SK-N-SH (cell line): Measurements from ENCODE around the gene BOD1L2. TPM values are rescaled to one million over a fixed set of nuclear protein-coding genes. Genes with fewer than 3 reads are reported as not detected.

Experiments used
- CTCF ChIA-PET: fragments of 300-600, 350-600 bp; formaldehyde crosslinking; extraction: SDS; loops from one replicate; lab custom pipeline; 2021; lab: Yijun Ruan, JAX
- POLR2A ChIA-PET: fragments of 350-600 bp; sonication (Branson Sonifier 250); formaldehyde crosslinking; extraction: SDS; loops from one replicate; lab custom pipeline; 2020; ENCODE audit warnings: antibody characterized with exemption, inconsistent platforms; lab: Yijun Ruan, JAX
- DNase-seq: peaks from one replicate; pipeline ENCODE4 v3.0.0; 2012
- H2AFZ ChIP-seq: fragments of 200-600 bp; sonication (generic); 2 replicates; pipeline ENCODE4 v1.8.1; 2016; ENCODE audit warnings: antibody characterized with exemption, mild to moderate bottlenecking, low read depth
- H3F3A ChIP-seq: fragments of 200-600 bp; sonication (generic); replicated peaks from 2 replicates; pipeline ENCODE3; 2016; ENCODE audit warnings: antibody characterized with exemption, mild to moderate bottlenecking; ENCODE audit not compliant: insufficient read depth
- H3K27ac ChIP-seq, 2 experiments: fragments of 200-500 bp in 1 of 2; fragments of 200-600 bp in 1 of 2; sonication (Bioruptor generic) in 1 of 2; sonication (generic), shearing (Covaris generic) in 1 of 2; 2 replicates each; pipeline versions ENCODE4 v1.5.1 to v1.6.1; 2014 to 2016; ENCODE audit warnings: low read depth in 2 of 2, inconsistent platforms in 1 of 2, low read length in 1 of 2, mild to moderate bottlenecking in 1 of 2, mixed read lengths in 1 of 2
- H3K27me3 ChIP-seq: fragments of 200-600 bp; sonication (generic), shearing (Covaris generic); 2 replicates; pipeline ENCODE4 v1.6.1; 2016; ENCODE audit warnings: mixed run types; ENCODE audit not compliant: insufficient read depth
- H3K36me3 ChIP-seq, 2 experiments: fragments of 200-500 bp in 1 of 2; fragments of 200-600 bp in 1 of 2; sonication (Bioruptor generic) in 1 of 2; sonication (generic) in 1 of 2; replicated peaks in 1 of 2; 2 replicates each; pipeline versions ENCODE3 to v1.5.1; 2014 to 2016; ENCODE audit warnings: low read length in 1 of 2, mild to moderate bottlenecking in 1 of 2; ENCODE audit not compliant: insufficient read depth in 2 of 2, control insufficient read depth in 1 of 2
- H3K4me1 ChIP-seq, 2 experiments: fragments of 200-500 bp in 1 of 2; fragments of 200-600 bp in 1 of 2; sonication (Bioruptor generic) in 1 of 2; sonication (generic), shearing (Covaris generic) in 1 of 2; 2 replicates each; pipeline versions ENCODE4 v1.5.1 to v1.6.1; 2014 to 2016; ENCODE audit warnings: low read depth in 1 of 2, low read length in 1 of 2, mixed run types in 1 of 2; ENCODE audit not compliant: insufficient read depth in 2 of 2, control insufficient read depth in 1 of 2
- H3K4me2 ChIP-seq: fragments of 200-600 bp; sonication (generic), shearing (Covaris generic); 2 replicates; pipeline ENCODE4 v1.6.1; 2017; ENCODE audit warnings: mixed run types
- H3K4me3 ChIP-seq, 2 experiments: fragments of 200-500 bp in 1 of 2; fragments of 200-600 bp in 1 of 2; sonication (Bioruptor generic) in 1 of 2; sonication (generic), shearing (Covaris generic) in 1 of 2; 2 replicates each; pipeline versions ENCODE4 v1.5.1 to v1.8.1; 2014 to 2016; ENCODE audit warnings: low read depth in 2 of 2, inconsistent platforms in 1 of 2, low read length in 1 of 2, mild to moderate bottlenecking in 1 of 2, mixed read lengths in 1 of 2, moderate library complexity in 1 of 2
- H3K79me2 ChIP-seq: fragments of 200-600 bp; sonication (generic); 2 replicates; pipeline ENCODE4 v1.8.1; 2017; ENCODE audit warnings: mild to moderate bottlenecking; ENCODE audit not compliant: insufficient read depth
- H3K9ac ChIP-seq: fragments of 200-600 bp; sonication (generic); 2 replicates; pipeline ENCODE4 v1.6.1; 2017; ENCODE audit warnings: mixed run types
- H3K9me2 ChIP-seq: fragments of 200-600 bp; sonication (generic); 2 replicates; pipeline ENCODE4 v1.6.1; 2017; ENCODE audit warnings: mixed run types
- H3K9me3 ChIP-seq: fragments of 200-600 bp; sonication (generic); 2 replicates; pipeline ENCODE4 v1.6.1; 2017; ENCODE audit warnings: mixed run types, mild to moderate bottlenecking, moderate library complexity
- H4K20me1 ChIP-seq: fragments of 200-600 bp; sonication (generic); 2 replicates; pipeline ENCODE4 v1.6.1; 2017; ENCODE audit warnings: mild to moderate bottlenecking, mixed run types; ENCODE audit not compliant: insufficient read depth
- CHD2 ChIP-seq: fragments of 150-350 bp; IDR thresholded peaks from 2 replicates; pipeline ENCODE4 v1.6.1; 2018; ENCODE audit warnings: low read length; ENCODE audit not compliant: partially characterized antibody
- CTCF ChIP-seq: fragments of 200-600 bp; sonication (generic); IDR thresholded peaks from 2 replicates; pipeline ENCODE4 v1.6.1; 2017; ENCODE audit warnings: antibody characterized with exemption, mild to moderate bottlenecking, moderate library complexity
- EP300 ChIP-seq, 2 experiments: IDR thresholded peaks; 2 replicates each; pipeline versions ENCODE4 v1.4.0 to v1.6.1; 2012; ENCODE audit warnings: borderline replicate concordance in 1 of 2, low read depth in 1 of 2, low read length in 1 of 2
- EZH2phosphoT487 ChIP-seq: fragments of 200-600 bp; sonication (generic); IDR thresholded peaks from 2 replicates; pipeline ENCODE4 v1.6.1; 2017; ENCODE audit warnings: low read depth, mixed run types, mild to moderate bottlenecking, antibody characterized with exemption, moderate library complexity, borderline replicate concordance
- FOSL2 ChIP-seq: IDR thresholded peaks from 2 replicates; pipeline ENCODE4 v1.4.0; 2012; ENCODE audit warnings: low read depth, mild to moderate bottlenecking, moderate library complexity, borderline replicate concordance
- FOXJ3 ChIP-seq: sonication (generic); formaldehyde crosslinking; IDR thresholded peaks from 2 replicates; pipeline ENCODE4 v1.5.1; 2020; ENCODE audit warnings: mild to moderate bottlenecking, missing genetic modification reagents
- GATA2 ChIP-seq: sonication (generic); formaldehyde crosslinking; IDR thresholded peaks from 2 replicates; pipeline ENCODE4 v1.5.0; 2020; ENCODE audit warnings: mild to moderate bottlenecking, missing genetic modification reagents
- IRF3 ChIP-seq: fragments of 150-350 bp; IDR thresholded peaks from 2 replicates; pipeline ENCODE4 v1.6.1; 2016; ENCODE audit warnings: mild to moderate bottlenecking, low read depth, low read length
- JUND ChIP-seq: IDR thresholded peaks from 2 replicates; pipeline ENCODE4 v1.4.0; 2012
- MXI1 ChIP-seq: IDR thresholded peaks from 2 replicates; pipeline ENCODE4 v1.6.1; 2012; ENCODE audit warnings: mild to moderate bottlenecking, low read depth, low read length, improper control_type of control experiment
- NFIC ChIP-seq: IDR thresholded peaks from 2 replicates; pipeline ENCODE4 v1.4.0; 2012; ENCODE audit warnings: borderline replicate concordance
- NRF1 ChIP-seq: IDR thresholded peaks from 2 replicates; pipeline ENCODE4 v1.6.1; 2012; ENCODE audit warnings: low read depth, mild to moderate bottlenecking, low read length
- POLR2AphosphoS5 ChIP-seq: IDR thresholded peaks from 2 replicates; pipeline ENCODE4 v1.6.1; 2012; ENCODE audit warnings: low read depth, low read length
- RAD21 ChIP-seq: IDR thresholded peaks from 2 replicates; pipeline ENCODE4 v1.6.1; 2012; ENCODE audit warnings: mild to moderate bottlenecking, low read length
- RCOR1 ChIP-seq: fragments of 150-350 bp; IDR thresholded peaks from 2 replicates; pipeline ENCODE4 v1.6.1; 2017; ENCODE audit warnings: antibody characterized with exemption, low read length
- RXRA ChIP-seq: IDR thresholded peaks from 2 replicates; pipeline ENCODE4 v1.4.0; 2012; ENCODE audit warnings: low read depth, mild to moderate bottlenecking, borderline replicate concordance
- SMC3 ChIP-seq: IDR thresholded peaks from 2 replicates; pipeline ENCODE4 v1.6.1; 2012; ENCODE audit warnings: low read depth, low read length, improper control_type of control experiment
- TCF12 ChIP-seq: IDR thresholded peaks from 2 replicates; pipeline ENCODE4 v1.4.0; 2012
- TEAD4 ChIP-seq: IDR thresholded peaks from 2 replicates; pipeline ENCODE4 v1.4.0; 2012; ENCODE audit warnings: mild to moderate bottlenecking, borderline replicate concordance; ENCODE audit not compliant: insufficient read depth
- ZBTB33 ChIP-seq: IDR thresholded peaks from 2 replicates; pipeline ENCODE4 v1.4.0; 2012; ENCODE audit warnings: low read depth, borderline replicate concordance
- WGBS: methylation state at CpG from one replicate; pipeline ENCODE4 v1.1.6; 2017; ENCODE audit warnings: low lambda C conversion rate; 5-methylcytosine and 5-hydroxymethylcytosine counted together
- polyA plus RNA-seq, 3 experiments: library from polyadenylated mRNA; depleted of rRNA; stranded (reverse); fragments of >200 nt; gene quantifications; 2 replicates each; pipeline ENCODE4 v1.2.3, GENCODE V29; 2012

BOD1L2 gene
- polyA plus RNA-seq, 1 of the 3 experiments (the other 2 are of a cell fraction) = not detected

- CTCF ChIA-PET = no interaction called here
- Histone ChIP-seq H2AFZ (no peak overlapping the region), H3K4me2 (no peak overlapping the region), H3K36me3 (no peaks in the 10 kb centered on the region), H3K4me3 (no peak overlapping the region), H3K27ac (no peak overlapping the region), H3K79me2 (no peaks in the 10 kb centered on the region), H3K9me2 (no peaks in the 10 kb centered on the region), H3K27me3 (no peaks in the 10 kb centered on the region), H3K9ac (no peak overlapping the region), H3F3A (no peaks in the 10 kb centered on the region), H4K20me1 (no peaks in the 10 kb centered on the region), H3K9me3 (no peaks in the 10 kb centered on the region), H3K4me1 (no peaks in the 10 kb centered on the region)
- WGBS = 27% methylated on average over 1 of the region's 1 CpG
- TF ChIP-seq EP300 (IDR thresholded peaks at IDR 0.05; ENCODE audit: borderline replicate concordance in 1 of 2, low read depth in 1 of 2, low read length in 1 of 2) = no peak
- TF ChIP-seq RXRA = no peak
- no peak for TF ChIP-seq POLR2AphosphoS5
- TF ChIP-seq TCF12 = no peak
- TF ChIP-seq IRF3 = no peak
- DNase-seq = no peak
- POLR2A ChIA-PET = no interaction called here
These were observed 20.9 kb downstream of the BOD1L2 start for GRCh38 chr18:57167617-57168308.

GRCh38 chr18:57171026-57171425 is 24.1 kb downstream of the BOD1L2 start:
- no peaks in the 10 kb centered on the region for H3K9me2 ChIP-seq
- no peaks in the 10 kb centered on the region for H3K27me3 ChIP-seq
- no peak overlapping the region for H2AFZ ChIP-seq
- H3K79me2 ChIP-seq = no peaks in the 10 kb centered on the region
- WGBS = 3% methylated on average over 1 of the region's 1 CpG
- no peaks in the 10 kb centered on the region for H4K20me1 ChIP-seq
- no peak overlapping the region for H3K27ac ChIP-seq
- H3K4me2 ChIP-seq = no peak overlapping the region
- no peak for DNase-seq
- H3K4me3 ChIP-seq = no peak overlapping the region
- POLR2A ChIA-PET = no interaction called here
- no peaks in the 10 kb centered on the region for H3F3A ChIP-seq
- no peaks in the 10 kb centered on the region for H3K4me1 ChIP-seq
- no peak overlapping the region for H3K9ac ChIP-seq
- CTCF ChIA-PET = interaction anchor here (1.2 to 1.3 kb wide), 2 partner anchors 8 to 61 kb away, joined by 3 to 4 read pairs; no protein-coding TSS in a partner anchor
- no peaks in the 10 kb centered on the region for H3K36me3 ChIP-seq
- no peak for TF ChIP-seq FOXJ3 (CRISPR knock-in tag)
- no peak for TF ChIP-seq EZH2phosphoT487
- no peak for TF ChIP-seq FOSL2
- no peak for TF ChIP-seq TEAD4
- TF ChIP-seq RCOR1 = no peak
- TF ChIP-seq ZBTB33 = no peak
- no peak for TF ChIP-seq NFIC
- TF ChIP-seq RAD21 = no peak
- no peak for TF ChIP-seq JUND
- no peak for TF ChIP-seq EP300 (IDR thresholded peaks at IDR 0.05; ENCODE audit: borderline replicate concordance in 1 of 2, low read depth in 1 of 2, low read length in 1 of 2)
- TF ChIP-seq POLR2AphosphoS5 = no peak
- TF ChIP-seq IRF3 = no peak
- TF ChIP-seq MXI1 = no peak
- no peak for TF ChIP-seq SMC3
- no peak for TF ChIP-seq TCF12
- TF ChIP-seq GATA2 (CRISPR knock-in tag) = no peak
- TF ChIP-seq NRF1 = no peak
- no peak for TF ChIP-seq CTCF
- no peak for TF ChIP-seq CHD2
- H3K9me3 ChIP-seq = no peaks in the 10 kb centered on the region
